Mucosa of descending colon (tissue), 3 donors: ENCODE results near the gene UMPS. TPM values are rescaled to one million over a fixed set of nuclear protein-coding genes. Genes with fewer than 3 reads are reported as not detected.
"Not testable (repeated sequence)": the region's sequence is repeated elsewhere in the genome, so short reads cannot be mapped to it uniquely, and the experiment has no call there.

ENCODE experiments used
- ATAC-seq: fragments of 200-7000 bp; cut with Tn5 transposase; one replicate; pipeline ENCODE4 v1.9.1; 2020; ENCODE audit warnings: mild to moderate bottlenecking, moderate library complexity
- DNase-seq, 3 donors: peaks; one replicate each; pipeline ENCODE4 v3.0.0-alpha.2; 2020
- H3K36me3 ChIP-seq: fragments of 200-600 bp; one replicate; pipeline ENCODE4 v1.8.0; 2021; ENCODE audit warnings: low read depth, mild to moderate bottlenecking
- H3K4me1 ChIP-seq: fragments of 200-600 bp; one replicate; pipeline ENCODE4 v1.8.0; 2021; ENCODE audit warnings: low read depth, mild to moderate bottlenecking
- H3K4me3 ChIP-seq: fragments of 200-600 bp; one replicate; pipeline ENCODE4 v1.8.0; 2021; ENCODE audit warnings: mild to moderate bottlenecking
- H3K9me3 ChIP-seq: fragments of 200-600 bp; one replicate; pipeline ENCODE4 v1.8.0; 2021; ENCODE audit warnings: mild to moderate bottlenecking
- intact Hi-C, 2 donors: fragments of 100-400 bp; cut with DNase I in 1 of 2; cut with micrococcal nuclease in 1 of 2; formaldehyde crosslinking; loops; one replicate each; pipeline versions ENCODE4 v1.11.0 to v1.11.1; 2022; cut with DNase I, micrococcal nuclease
- total RNA-seq, 3 donors: library from RNA; stranded (reverse); fragmentation: NEBNext Ultra II Directional in 2 of 3; extraction: Animal tissue kit (Norgen Biotek cat#: 25700) in 2 of 3; gene quantifications; one replicate each; pipeline versions ENCODE4 v1.2.1 to v1.2.4, GENCODE V29; 2021 to 2023
- TF ChIP-seq, protein P1 (sequence below): fragments of 200-600 bp; IDR thresholded peaks from one replicate; pipeline ENCODE4 v1.8.0; 2022; ENCODE audit warnings: antibody characterized with exemption, mild to moderate bottlenecking
- donor health status: DM: no; HTN: no; CAD: no; lungs with moderate emphysema.
- donor health status: DM: no; HTN: no; CAD: no.
- donor health status: DM: no; HTN: yes; CAD: no.

Gene UMPS
- total RNA-seq, 3 donors from 2014 or later, result 22.6 to 25.7 (median 23.6) TPM

DNA sequence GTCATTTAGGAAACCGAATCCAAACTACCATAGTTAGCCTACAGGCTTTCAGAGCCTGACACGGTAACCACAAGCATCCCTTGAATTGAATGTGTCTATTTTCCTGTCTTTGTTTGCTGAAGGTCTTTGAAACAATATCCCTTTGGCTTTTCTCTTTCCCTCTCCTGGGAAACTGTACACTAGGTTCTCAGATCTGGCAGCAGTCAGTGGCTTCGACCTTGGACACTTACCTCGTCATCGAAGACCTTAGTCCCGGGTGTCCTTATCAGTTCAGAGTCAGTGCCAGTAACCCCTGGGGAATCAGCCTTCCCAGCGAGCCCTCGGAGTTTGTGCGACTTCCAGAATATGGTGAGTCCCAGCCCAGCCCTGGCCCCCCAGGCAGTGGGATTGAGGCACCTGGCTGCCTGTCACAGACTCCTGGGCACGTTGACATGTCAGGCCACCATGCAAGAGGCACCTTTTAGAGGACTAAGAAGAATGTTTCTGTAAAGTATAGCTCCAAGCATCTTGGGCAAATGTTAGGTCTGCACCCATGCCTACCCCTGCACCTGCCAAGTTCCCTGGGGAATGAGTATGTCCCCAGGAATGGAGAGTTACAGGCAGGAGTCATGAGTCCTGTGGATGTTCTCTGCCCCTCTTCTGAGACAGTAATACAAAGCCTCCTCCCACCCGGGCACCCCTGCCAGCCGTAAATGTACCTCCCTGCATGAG lies 30.4 kb upstream of the UMPS start:
- intact Hi-C loops, result no loop called here
- TF ChIP-seq, protein P1, sequence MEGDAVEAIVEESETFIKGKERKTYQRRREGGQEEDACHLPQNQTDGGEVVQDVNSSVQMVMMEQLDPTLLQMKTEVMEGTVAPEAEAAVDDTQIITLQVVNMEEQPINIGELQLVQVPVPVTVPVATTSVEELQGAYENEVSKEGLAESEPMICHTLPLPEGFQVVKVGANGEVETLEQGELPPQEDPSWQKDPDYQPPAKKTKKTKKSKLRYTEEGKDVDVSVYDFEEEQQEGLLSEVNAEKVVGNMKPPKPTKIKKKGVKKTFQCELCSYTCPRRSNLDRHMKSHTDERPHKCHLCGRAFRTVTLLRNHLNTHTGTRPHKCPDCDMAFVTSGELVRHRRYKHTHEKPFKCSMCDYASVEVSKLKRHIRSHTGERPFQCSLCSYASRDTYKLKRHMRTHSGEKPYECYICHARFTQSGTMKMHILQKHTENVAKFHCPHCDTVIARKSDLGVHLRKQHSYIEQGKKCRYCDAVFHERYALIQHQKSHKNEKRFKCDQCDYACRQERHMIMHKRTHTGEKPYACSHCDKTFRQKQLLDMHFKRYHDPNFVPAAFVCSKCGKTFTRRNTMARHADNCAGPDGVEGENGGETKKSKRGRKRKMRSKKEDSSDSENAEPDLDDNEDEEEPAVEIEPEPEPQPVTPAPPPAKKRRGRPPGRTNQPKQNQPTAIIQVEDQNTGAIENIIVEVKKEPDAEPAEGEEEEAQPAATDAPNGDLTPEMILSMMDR, result no peak
- H3K4me3 ChIP-seq, result no peak overlapping the region
- H3K9me3 ChIP-seq, result no peaks in the 10 kb centered on the region
- no peaks in the 10 kb centered on the region for H3K36me3 ChIP-seq
- DNase-seq (no peak), ATAC-seq (no peak)
- no peaks in the 10 kb centered on the region for H3K4me1 ChIP-seq

DNA sequence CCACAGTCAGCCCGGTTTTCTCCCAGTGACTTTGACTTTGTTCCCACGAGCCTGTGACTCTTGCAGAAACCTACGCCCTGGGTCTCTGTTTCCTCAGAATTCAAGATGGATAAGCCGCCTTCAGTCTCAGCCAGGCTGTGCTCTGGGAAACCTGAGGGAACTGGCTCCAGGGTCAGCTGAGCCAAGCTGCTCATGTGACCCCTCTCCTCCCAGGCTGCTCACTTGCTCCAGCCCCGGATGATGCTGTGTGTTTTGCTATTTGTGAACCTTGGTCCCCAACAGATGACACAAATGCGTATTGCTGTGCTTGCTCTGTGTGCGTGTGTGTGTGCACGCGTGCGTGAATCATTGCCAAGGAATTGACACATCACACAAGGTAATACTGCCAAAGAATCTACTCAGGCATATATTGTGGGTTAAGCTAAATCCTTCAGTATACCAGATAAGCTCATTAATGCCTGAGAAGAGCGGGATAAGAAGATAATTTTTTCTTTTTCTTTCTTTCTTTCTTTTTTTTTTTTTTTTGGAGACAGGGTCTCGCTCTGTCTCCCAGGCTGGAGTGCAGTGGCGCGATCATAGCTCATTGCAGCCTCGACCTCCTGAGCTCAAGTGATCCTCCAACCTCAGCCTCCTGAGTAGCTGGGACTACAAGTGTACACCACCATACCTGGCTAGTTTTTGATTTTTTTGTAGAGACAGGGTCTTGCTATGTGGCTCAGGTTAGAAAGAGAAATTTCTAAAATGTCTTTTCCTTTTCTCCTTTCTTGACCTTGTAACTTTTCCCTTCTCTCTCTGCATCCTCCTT lies 29.2 kb upstream of the UMPS start:
- ATAC-seq (no peak), DNase-seq (no peak)
- no peak overlapping the region for H3K4me3 ChIP-seq
- intact Hi-C loops, result no loop called here
- H3K36me3 ChIP-seq, result no peaks in the 10 kb centered on the region
- no peaks in the 10 kb centered on the region for H3K4me1 ChIP-seq
- no peaks in the 10 kb centered on the region for H3K9me3 ChIP-seq
- TF ChIP-seq, protein P1, result no peak

- ATAC-seq (no peak), DNase-seq (no peak)
- Histone ChIP-seq H3K36me3 (no peaks in the 10 kb centered on the region), H3K4me1 (no peaks in the 10 kb centered on the region), H3K9me3 (no peaks in the 10 kb centered on the region), H3K4me3 (no peak overlapping the region)
- intact Hi-C loops, result no loop called here
- TF ChIP-seq, protein P1, result no peak
These were observed 28.6 kb upstream of the UMPS start for GRCh38 chr3:124701687-124702086.

- H3K36me3 ChIP-seq, result no peaks in the 10 kb centered on the region
- intact Hi-C loops, result no loop called here
- H3K4me1 ChIP-seq, result no peaks in the 10 kb centered on the region
- ATAC-seq (no peak), DNase-seq (no peak)
- TF ChIP-seq, protein P1, result no peak
- no peaks in the 10 kb centered on the region for H3K9me3 ChIP-seq
- H3K4me3 ChIP-seq, result no peak overlapping the region
These were observed 27.3 kb upstream of the UMPS start for GRCh38 chr3:124702950-124703349.

GRCh38 chr3:124705552-124705951 lies 24.7 kb upstream of the UMPS start:
- Histone ChIP-seq H3K4me1 (no peaks in the 10 kb centered on the region), H3K9me3 (no peaks in the 10 kb centered on the region), H3K4me3 (no peak overlapping the region), H3K36me3 (no peaks in the 10 kb centered on the region)
- TF ChIP-seq, protein P1, result no peak
- no peak for ATAC-seq
- no peak for DNase-seq
- intact Hi-C loops, result no loop called here

GRCh38 chr3:124707223-124707622 lies 23.0 kb upstream of the UMPS start:
- ATAC-seq, H3K9me3 ChIP-seq: not testable (repeated sequence)

More at GRCh38 chr3:124707223-124707622, 23.0 kb upstream of the UMPS start:
- H3K4me3 ChIP-seq, H3K4me1 ChIP-seq, H3K36me3 ChIP-seq, intact Hi-C loops, DNase-seq: not testable (repeated sequence)
